ENCODE data around the gene KMT2E. TPM values are rescaled to one million over a fixed set of nuclear protein-coding genes. Genes with fewer than 3 reads are reported as not detected.
A peak's percentile ranks its signal among the peaks of the same experiment; 100 is the strongest.

The KMT2E gene
- total and polyA plus RNA-seq, 5 experiments from 2014 or later = 119 to 193 (median 186) TPM

DNA sequence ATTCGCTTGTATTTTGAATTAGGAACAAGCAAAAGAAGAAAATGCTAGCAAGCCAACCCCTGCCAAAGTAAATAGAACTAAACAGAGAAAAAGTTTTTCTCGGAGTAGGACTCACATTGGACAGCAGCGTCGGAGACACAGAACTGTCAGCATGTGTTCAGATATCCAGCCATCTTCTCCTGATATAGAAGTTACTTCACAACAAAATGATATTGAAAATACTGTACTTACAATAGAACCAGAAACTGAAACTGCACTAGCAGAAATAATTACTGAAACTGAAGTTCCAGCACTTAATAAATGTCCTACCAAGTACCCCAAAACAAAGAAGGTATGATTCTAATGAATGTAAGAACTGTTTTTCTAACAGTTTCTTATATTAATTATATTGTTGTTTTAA, 87.9 kb downstream of the KMT2E start:
- H3K4me3 Mint-ChIP-seq = no peak overlapping the region
- POLR2A ChIA-PET = no interaction called here
- peaks cover 4 to 86% (median 16%) of the 10 kb centered on the region in 3 donors for H3K36me3 Mint-ChIP-seq
- H3K9me3 Mint-ChIP-seq = no peaks in the 10 kb centered on the region
- peak overlapping the region in 4 of 10 donors; percentile 23 to 28 (median 26) for H3K27ac Mint-ChIP-seq
- DNase-seq (no peak), ATAC-seq (no peak)
- peaks cover 3 to 26% (median 20%) of the 10 kb centered on the region in 4 donors for H3K4me1 Mint-ChIP-seq
- no peaks in the 10 kb centered on the region for H3K27me3 Mint-ChIP-seq

DNA sequence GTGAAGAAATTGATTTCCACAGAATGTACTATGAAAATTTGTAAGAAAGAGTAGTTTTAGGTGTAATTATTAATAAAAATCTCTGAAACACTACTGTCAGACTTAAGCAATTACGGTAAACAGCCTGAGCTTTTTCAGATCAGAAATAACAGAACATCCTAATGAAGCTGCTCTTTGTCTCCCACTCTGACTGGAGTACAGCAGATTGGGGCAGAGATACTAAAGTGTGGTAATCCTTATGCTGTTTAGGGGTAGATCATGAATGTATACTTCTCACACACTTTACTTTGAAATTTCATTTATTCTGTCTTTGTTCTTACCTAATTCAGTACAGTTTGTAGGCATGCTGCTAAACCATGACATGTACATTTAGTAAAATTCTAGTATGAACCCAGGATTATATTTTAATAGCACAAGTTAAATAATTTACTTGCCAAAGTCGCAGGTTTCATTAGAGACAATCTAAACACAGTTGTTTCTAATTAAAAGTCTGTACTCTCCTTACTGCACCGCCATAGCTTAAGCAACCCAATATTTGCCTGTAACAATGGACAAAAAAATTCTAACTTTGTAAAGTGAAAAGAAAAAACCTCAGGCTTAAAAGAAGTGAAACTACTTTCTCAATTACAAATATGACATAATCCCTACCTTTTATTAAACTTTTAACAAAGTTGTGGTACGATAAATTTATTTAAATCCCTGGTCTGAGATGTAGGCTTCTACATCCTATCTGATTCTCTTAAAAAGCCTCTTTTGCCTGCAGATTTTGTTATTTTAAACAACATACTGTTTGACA, 88.8 kb downstream of the KMT2E start:
- Mint-ChIP-seq H3K27me3 (no peaks in the 10 kb centered on the region), H3K27ac (peak overlapping the region; percentile 3 to 80 (median 64)), H3K4me1 (peaks cover 3 to 23% (median 17%) of the 10 kb centered on the region in 4 donors), H3K36me3 (peaks cover 4 to 86% (median 16%) of the 10 kb centered on the region in 3 donors), H3K4me3 (no peak overlapping the region), H3K9me3 (no peaks in the 10 kb centered on the region)
- ATAC-seq = no peak
- no peak for DNase-seq
- POLR2A ChIA-PET = no interaction called here

DNA sequence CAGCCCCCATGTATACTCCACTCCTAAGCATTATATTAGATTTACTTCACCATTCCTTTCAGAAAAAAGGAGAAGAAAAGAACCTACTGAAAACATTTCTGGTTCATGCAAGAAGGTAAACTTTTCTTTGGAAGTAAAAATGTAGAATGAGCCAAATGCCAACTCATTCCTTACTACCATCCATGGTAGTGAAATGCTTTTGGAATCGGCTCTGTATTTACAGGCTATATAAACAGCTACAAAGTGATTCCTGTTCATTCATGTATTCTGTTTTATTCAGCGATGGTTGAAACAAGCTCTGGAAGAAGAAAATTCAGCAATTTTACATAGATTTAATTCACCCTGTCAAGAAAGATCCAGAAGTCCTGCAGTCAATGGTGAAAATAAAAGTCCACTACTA, 91.6 kb downstream of the KMT2E start:
- H3K36me3 Mint-ChIP-seq = peaks cover 9 to 88% (median 16%) of the 10 kb centered on the region in 3 donors
- DNase-seq = no peak
- peak overlapping the region in 5 of 10 donors; percentile 11 to 79 (median 50) for H3K27ac Mint-ChIP-seq
- ATAC-seq = no peak
- no peaks in the 10 kb centered on the region for H3K9me3 Mint-ChIP-seq
- no peak overlapping the region for H3K4me3 Mint-ChIP-seq
- peaks cover 5 to 11% (median 7%) of the 10 kb centered on the region in 4 donors for H3K4me1 Mint-ChIP-seq
- H3K27me3 Mint-ChIP-seq = no peaks in the 10 kb centered on the region
- POLR2A ChIA-PET = no interaction called here

DNA sequence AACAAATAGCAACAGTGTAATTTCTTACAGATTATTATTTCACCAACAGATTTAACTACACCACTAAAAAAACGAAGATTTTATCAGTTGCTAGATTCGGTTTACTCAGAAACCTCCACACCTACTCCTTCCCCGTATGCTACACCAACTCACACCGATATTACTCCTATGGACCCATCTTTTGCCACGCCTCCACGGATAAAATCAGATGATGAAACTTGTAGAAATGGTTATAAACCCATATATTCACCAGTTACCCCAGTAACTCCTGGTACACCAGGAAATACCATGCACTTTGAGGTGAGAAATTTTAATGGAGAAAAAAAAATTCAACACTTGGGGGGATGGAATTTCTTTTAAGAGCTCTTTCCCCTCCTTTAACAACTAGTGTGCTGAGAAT, 92.5 kb downstream of the KMT2E start:
- POLR2A ChIA-PET = no interaction called here
- DNase-seq = no peak
- Mint-ChIP-seq H3K4me1 (peaks cover 2 to 8% (median 7%) of the 10 kb centered on the region in 4 donors), H3K4me3 (no peak overlapping the region), H3K9me3 (no peaks in the 10 kb centered on the region), H3K27me3 (no peaks in the 10 kb centered on the region), H3K36me3 (peaks cover 9 to 89% (median 16%) of the 10 kb centered on the region in 3 donors), H3K27ac (peak overlapping the region in 8 of 10 donors; percentile 33 to 81 (median 61))
- ATAC-seq = no peak

DNA sequence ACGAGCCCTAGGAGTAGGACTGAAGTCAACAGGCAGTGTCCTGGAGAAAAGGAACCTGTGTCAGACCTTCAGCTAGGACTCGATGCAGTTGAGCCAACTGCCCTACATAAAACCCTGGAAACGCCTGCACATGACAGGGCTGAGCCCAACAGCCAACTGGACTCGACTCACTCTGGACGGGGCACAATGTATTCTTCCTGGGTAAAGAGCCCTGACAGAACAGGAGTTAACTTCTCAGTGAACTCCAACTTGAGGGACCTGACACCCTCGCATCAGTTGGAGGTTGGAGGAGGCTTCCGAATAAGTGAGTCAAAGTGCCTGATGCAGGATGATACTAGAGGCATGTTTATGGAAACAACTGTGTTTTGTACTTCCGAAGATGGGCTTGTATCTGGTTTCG, 93.5 kb downstream of the KMT2E start:
- Mint-ChIP-seq H3K9me3 (no peaks in the 10 kb centered on the region), H3K27ac (peak overlapping the region in 6 of 10 donors; percentile 5 to 63 (median 46)), H3K27me3 (no peaks in the 10 kb centered on the region), H3K4me3 (no peak overlapping the region), H3K36me3 (peaks cover 9 to 96% (median 22%) of the 10 kb centered on the region in 3 donors), H3K4me1 (peaks cover 2 to 14% (median 10%) of the 10 kb centered on the region in 4 donors)
- no peak for DNase-seq
- POLR2A ChIA-PET = no interaction called here
- no peak for ATAC-seq

DNA sequence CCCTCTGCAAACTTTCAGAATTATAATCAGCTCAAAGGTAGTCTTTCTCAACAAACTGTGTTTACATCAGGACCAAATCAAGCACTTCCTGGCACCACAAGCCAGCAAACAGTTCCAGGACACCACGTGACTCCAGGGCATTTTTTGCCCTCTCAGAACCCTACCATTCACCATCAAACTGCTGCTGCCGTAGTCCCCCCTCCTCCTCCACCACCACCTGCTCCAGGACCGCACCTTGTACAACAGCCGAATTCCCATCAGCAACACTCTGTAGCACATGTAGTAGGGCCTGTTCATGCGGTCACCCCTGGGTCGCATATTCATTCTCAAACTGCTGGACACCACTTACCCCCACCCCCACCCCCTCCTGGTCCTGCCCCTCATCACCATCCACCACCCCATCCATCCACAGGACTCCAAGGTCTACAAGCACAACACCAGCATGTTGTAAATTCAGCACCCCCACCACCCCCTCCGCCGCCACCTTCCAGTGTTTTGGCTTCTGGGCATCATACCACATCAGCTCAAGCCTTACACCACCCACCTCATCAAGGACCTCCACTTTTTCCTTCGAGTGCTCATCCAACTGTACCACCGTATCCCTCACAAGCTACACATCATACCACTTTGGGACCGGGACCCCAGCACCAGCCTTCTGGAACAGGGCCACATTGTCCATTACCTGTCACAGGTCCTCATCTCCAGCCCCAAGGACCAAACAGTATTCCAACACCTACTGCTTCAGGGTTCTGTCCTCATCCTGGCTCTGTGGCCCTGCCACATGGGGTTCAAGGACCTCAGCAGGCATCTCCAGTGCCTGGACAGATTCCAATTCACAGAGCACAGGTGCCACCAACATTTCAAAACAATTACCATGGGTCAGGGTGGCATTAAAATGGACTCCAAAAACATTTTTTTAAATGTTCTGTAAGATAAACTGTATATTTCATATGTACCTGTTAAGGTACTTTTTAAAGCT, 98.7 kb downstream of the KMT2E start:
- Mint-ChIP-seq H3K36me3 (peaks cover 18 to 88% (median 41%) of the 10 kb centered on the region in 3 donors), H3K4me3 (no peak overlapping the region), H3K9me3 (peaks cover 0 to 8% (median 0%) of the 10 kb centered on the region in 9 donors), H3K27ac (peak overlapping the region; percentile 3 to 92 (median 74)), H3K4me1 (peaks cover 5 to 10% (median 8%) of the 10 kb centered on the region in 4 donors), H3K27me3 (no peaks in the 10 kb centered on the region)
- DNase-seq = no peak
- POLR2A ChIA-PET = no interaction called here
- peak in 1 of 2 donors; percentile 21 for ATAC-seq

DNA sequence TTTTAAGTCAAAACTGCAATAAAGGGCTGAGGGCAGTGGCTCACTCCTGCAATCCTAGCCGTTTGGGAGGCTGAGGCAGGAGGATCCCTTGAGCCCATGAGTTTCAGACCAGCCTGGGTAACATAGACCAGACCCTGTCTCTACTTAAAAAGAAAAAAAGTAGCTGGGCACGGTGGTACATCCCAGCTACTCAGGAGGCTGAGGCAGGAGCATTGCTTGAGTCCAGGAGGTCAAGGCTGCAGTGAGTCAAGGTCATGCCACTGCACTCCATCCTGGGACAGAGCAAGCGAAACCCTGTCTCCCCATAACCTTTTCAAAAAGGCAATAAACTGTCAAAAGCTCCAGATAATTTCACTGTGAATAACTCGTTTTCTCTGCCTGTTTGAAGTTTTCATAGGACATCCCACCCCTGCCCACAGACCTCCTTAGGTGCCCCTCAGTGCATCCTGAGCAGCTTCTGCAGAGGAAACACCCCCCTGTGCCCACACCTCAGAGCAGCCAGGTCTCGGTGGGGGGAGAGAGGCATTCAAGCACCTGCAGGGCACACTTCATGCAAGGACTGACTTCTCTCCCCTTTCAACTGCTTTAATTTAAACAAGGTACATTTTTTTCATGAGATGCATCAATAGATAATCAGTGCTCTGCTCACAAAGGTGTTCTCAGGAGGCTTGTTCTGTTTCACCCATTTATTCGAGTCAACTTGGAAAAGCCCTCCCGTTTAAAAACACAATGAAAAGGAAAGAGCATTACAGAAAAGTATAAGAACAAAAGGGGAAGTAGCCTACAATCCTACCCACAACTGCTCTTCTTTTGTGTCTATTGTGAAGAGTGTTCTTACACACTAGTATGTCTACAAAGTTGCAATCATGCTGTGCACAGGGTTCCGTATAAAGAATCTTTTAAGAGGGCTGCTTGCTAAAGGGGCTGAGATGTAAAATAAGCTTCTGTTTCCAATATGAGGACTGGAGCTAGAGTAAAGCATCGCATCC, 104.9 kb downstream of the KMT2E start:
- POLR2A ChIA-PET = interaction anchor here (1.7 kb wide), 1 partner anchor 10 kb away, joined by 4 read pairs; no protein-coding TSS in a partner anchor
- peaks cover 13 to 57% (median 35%) of the 10 kb centered on the region in 3 donors for H3K36me3 Mint-ChIP-seq

DNA sequence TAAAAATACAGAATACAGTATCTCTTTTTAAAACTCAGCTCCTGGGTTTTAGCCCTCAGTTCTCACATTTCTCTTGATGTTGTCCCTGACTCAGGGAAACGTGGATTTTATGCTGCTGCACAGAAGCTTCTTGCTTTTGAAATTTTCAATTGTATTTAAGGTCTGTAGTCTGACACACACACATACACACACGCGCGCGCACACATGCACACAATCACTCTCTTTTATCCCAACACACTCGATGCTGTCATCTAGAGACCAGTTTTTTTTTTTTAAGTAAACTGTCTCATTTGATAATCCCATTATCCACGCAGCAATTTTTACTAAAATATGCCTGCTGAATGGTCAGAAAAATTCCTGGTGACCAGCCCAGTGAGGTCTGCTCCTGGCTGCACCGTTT, 108.6 kb downstream of the KMT2E start:
- Mint-ChIP-seq H3K36me3 (peaks cover 0 to 61% (median 6%) of the 10 kb centered on the region in 3 donors), H3K4me3 (no peak overlapping the region), H3K9me3 (no peaks in the 10 kb centered on the region), H3K27me3 (no peaks in the 10 kb centered on the region), H3K27ac (peak overlapping the region in 4 of 10 donors; percentile 5 to 84 (median 46)), H3K4me1 (peaks cover 10 to 43% (median 34%) of the 10 kb centered on the region in 4 donors)
- DNase-seq (no peak), ATAC-seq (no peak)
- POLR2A ChIA-PET = interaction anchor here (0.7 kb wide), 1 partner anchor 13 kb away, joined by 4 read pairs; no protein-coding TSS in a partner anchor

More for the DNA sequence above, 104.9 kb downstream of the KMT2E start:
- no peaks in the 10 kb centered on the region for H3K27me3 Mint-ChIP-seq
- H3K4me1 Mint-ChIP-seq = peaks cover 10 to 40% (median 34%) of the 10 kb centered on the region in 4 donors
- ATAC-seq = peak; percentile 75 to 91
- H3K9me3 Mint-ChIP-seq = peaks cover 0 to 8% (median 0%) of the 10 kb centered on the region in 9 donors
- DNase-seq = peak in 5 of 10 donors; percentile 5 to 42 (median 24)
- peak overlapping the region; percentile 35 to 89 (median 80) for H3K27ac Mint-ChIP-seq
- peak overlapping the region in 8 of 10 donors; percentile 23 to 70 (median 62) for H3K4me3 Mint-ChIP-seq

DNA sequence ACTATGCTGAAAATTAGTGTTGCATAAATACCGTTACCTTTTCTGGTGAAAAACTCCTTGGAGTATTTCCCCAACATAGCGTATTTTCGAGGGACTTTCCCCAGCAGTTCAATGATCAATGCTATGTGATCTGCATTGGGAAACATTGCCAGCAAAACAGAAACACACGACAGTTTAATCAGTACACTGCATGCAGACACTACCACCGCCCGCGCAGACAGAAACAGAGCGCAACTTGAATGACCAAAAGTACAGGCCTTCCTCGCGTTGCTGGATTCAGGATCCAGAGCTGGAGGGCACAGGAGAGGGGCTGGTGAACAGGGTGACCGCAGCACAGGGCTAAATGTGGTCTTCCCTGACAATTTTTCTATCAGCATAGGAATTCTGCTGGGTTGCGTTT, 111.7 kb downstream of the KMT2E start:
- Mint-ChIP-seq H3K36me3 (peaks cover 0 to 77% (median 6%) of the 10 kb centered on the region in 3 donors), H3K4me3 (no peak overlapping the region), H3K27me3 (no peaks in the 10 kb centered on the region), H3K27ac (no peak overlapping the region), H3K9me3 (no peaks in the 10 kb centered on the region), H3K4me1 (peaks cover 3 to 19% (median 12%) of the 10 kb centered on the region in 4 donors)
- DNase-seq = no peak
- no peak for ATAC-seq
- POLR2A ChIA-PET = interaction anchor here (0.7 kb wide), 1 partner anchor 397 kb away, joined by 3 read pairs; no protein-coding TSS in a partner anchor

DNA sequence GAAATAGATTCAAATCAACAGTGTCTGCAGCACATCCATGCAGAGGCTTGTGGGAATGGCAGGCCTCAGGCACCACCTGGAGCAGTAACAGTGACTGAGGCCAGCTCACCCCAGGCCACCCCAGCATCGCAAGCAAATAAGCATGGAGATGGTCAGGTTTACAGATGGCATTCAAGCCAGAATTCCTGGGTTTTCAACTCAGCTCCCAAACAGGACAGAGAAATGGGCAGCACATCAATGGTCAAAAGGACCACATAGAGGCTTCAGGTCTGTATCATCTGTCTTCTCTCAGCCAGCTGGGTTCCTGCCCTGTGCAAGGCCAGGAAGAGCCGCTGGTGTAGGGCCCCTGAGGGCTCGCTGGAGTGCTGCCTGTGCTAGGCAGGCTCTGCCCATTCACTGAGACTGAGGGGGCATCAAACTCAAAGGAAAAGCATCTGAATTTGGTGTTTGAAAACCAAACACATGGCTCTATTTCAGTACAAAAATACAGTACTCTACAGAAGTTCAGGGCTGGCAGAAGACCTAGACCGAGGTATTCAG, 112.5 kb downstream of the KMT2E start:
- H3K27me3 Mint-ChIP-seq = no peaks in the 10 kb centered on the region
- no peaks in the 10 kb centered on the region for H3K9me3 Mint-ChIP-seq
- ATAC-seq (no peak), DNase-seq (no peak)
- peak overlapping the region in 3 of 10 donors; percentile 8 to 79 (median 29) for H3K27ac Mint-ChIP-seq
- peaks cover 5 to 17% (median 10%) of the 10 kb centered on the region in 4 donors for H3K4me1 Mint-ChIP-seq
- peaks cover 0 to 78% (median 6%) of the 10 kb centered on the region in 3 donors for H3K36me3 Mint-ChIP-seq
- POLR2A ChIA-PET = interaction anchor here (0.6 kb wide), 2 partner anchors 252 to 981 kb away, joined by 4 read pairs; no protein-coding TSS in a partner anchor
- H3K4me3 Mint-ChIP-seq = no peak overlapping the region

DNA sequence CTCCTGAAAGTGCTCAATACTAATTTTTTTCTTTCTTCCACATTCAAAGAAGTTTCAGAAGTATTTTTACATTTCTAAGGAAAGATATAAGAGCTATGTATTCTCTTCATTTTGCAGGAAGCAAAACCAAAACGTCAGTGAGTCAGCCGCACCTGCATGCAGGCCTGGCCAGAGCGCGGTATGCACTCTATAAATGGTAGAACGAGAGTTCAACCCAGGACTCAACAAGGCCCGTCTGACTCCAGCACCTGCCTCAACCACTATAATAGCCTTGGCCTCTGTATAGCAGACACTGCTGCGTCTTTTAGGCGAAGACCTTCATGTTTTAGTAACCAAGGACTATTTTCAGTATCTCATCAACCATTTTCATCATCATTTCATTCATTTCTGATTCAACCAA, 113.2 kb downstream of the KMT2E start:
- Mint-ChIP-seq H3K27me3 (no peaks in the 10 kb centered on the region), H3K27ac (peak overlapping the region in 4 of 10 donors; percentile 16 to 50 (median 32)), H3K36me3 (peaks cover 0 to 79% (median 4%) of the 10 kb centered on the region in 3 donors), H3K4me3 (no peak overlapping the region), H3K9me3 (no peaks in the 10 kb centered on the region), H3K4me1 (peaks cover 3 to 11% (median 9%) of the 10 kb centered on the region in 4 donors)
- no peak for DNase-seq
- ATAC-seq = no peak
- POLR2A ChIA-PET = interaction anchor here (0.6 kb wide), 1 partner anchor 252 kb away, joined by 4 read pairs; no protein-coding TSS in a partner anchor
